ENCODE measurements around the gene STRADB. TPM values are rescaled to one million over a fixed set of nuclear protein-coding genes. Genes with fewer than 3 reads are reported as not detected.
"Not testable (repeated sequence)": the region's sequence is repeated elsewhere in the genome, so short reads cannot be mapped to it uniquely, and the experiment has no call there.

STRADB gene
- total RNA-seq, 1 donor = 43.1 TPM

DNA sequence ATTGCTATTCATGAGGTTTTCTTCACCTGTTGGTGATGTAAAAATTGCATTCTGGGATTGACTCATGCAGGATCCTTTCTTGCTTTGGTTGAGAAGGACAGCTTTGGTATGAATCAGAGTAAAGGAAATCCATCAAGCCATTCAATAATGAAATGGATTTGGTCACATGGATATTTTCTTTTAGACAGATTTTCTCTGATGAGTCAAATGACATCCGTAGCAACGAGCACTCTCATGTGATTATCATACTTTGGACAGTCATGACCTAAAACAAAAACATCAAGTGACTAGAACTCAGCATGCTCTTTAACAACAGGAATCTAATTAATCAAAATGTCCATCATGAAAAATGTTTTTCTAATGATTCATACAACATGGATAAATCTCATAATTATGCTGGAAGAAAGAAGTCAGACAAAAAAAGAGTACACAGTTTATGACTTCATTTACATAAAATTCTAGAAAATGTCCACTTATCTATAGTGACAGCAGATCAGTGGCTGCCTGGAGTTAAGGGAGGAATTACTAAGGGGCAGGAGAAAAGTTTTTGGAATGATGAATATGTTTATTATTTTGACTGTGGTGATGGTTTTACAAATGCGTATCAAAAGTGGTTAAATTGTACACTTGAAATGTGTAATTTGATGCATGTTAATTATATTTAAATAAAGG, 31.0 kb upstream of the STRADB start:
- H3K4me1 ChIP-seq (ENCODE audit: insufficient read depth, low read length) = peaks cover 22% of the 10 kb centered on the region
- H4K20me1 ChIP-seq (ENCODE audit: insufficient read depth, low read length) = peaks cover 5% of the 10 kb centered on the region
- H3K9me3 ChIP-seq (ENCODE audit: low read depth, low read length) = no peaks in the 10 kb centered on the region
- H2AFZ ChIP-seq (ENCODE audit: low read length) = no peak overlapping the region
- TF ChIP-seq, protein P1, sequence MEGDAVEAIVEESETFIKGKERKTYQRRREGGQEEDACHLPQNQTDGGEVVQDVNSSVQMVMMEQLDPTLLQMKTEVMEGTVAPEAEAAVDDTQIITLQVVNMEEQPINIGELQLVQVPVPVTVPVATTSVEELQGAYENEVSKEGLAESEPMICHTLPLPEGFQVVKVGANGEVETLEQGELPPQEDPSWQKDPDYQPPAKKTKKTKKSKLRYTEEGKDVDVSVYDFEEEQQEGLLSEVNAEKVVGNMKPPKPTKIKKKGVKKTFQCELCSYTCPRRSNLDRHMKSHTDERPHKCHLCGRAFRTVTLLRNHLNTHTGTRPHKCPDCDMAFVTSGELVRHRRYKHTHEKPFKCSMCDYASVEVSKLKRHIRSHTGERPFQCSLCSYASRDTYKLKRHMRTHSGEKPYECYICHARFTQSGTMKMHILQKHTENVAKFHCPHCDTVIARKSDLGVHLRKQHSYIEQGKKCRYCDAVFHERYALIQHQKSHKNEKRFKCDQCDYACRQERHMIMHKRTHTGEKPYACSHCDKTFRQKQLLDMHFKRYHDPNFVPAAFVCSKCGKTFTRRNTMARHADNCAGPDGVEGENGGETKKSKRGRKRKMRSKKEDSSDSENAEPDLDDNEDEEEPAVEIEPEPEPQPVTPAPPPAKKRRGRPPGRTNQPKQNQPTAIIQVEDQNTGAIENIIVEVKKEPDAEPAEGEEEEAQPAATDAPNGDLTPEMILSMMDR (IDR thresholded peaks at IDR 0.05; ENCODE audit: extremely low read depth, low read depth, low read length) = no peak
- H3K4me3 ChIP-seq (ENCODE audit: insufficient read depth, low read length) = no peak overlapping the region
- H3K27me3 ChIP-seq (ENCODE audit: insufficient read depth, low read length) = no peaks in the 10 kb centered on the region
- DNase-seq (ENCODE audit: insufficient read length, low spot score, missing footprints) = peak; percentile 68
- peak overlapping the region; percentile 44 for H3K27ac ChIP-seq (ENCODE audit: low read depth, low read length)
- no peak overlapping the region for H3K4me2 ChIP-seq (ENCODE audit: insufficient read depth, low read length)
- H3K36me3 ChIP-seq (ENCODE audit: insufficient read depth, low read length) = no peaks in the 10 kb centered on the region
- H3K79me2 ChIP-seq (ENCODE audit: insufficient read depth, low read length) = peaks cover 62% of the 10 kb centered on the region

DNA sequence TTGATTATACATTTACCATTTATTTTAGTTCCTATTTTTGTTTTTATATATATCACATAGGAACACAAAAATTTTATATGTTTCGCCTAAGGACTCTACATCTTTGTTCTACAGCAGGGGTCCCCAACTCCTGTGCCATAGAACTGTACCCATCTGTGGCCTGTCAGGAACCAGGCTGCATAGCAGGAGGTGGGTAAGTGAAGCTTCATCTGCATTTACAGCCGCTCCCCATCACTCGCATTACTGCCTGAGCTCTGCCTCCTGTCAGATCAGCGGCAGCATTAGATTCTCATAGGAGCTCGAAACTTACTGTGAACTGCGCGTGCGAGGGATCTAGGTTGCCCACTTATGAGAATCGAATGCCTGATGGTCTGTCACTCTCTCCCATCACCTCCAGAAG, 25.6 kb upstream of the STRADB start:
- no peaks in the 10 kb centered on the region for H3K4me1 ChIP-seq (ENCODE audit: insufficient read depth, low read length)
- peaks cover 10% of the 10 kb centered on the region for H4K20me1 ChIP-seq (ENCODE audit: insufficient read depth, low read length)
- H3K27me3 ChIP-seq (ENCODE audit: insufficient read depth, low read length) = no peaks in the 10 kb centered on the region
- H3K27ac ChIP-seq (ENCODE audit: low read depth, low read length) = no peak overlapping the region
- DNase-seq (ENCODE audit: insufficient read length, low spot score, missing footprints) = no peak
- no peak overlapping the region for H3K4me3 ChIP-seq (ENCODE audit: insufficient read depth, low read length)
- H2AFZ ChIP-seq (ENCODE audit: low read length) = no peak overlapping the region
- H3K79me2 ChIP-seq (ENCODE audit: insufficient read depth, low read length) = peaks cover 66% of the 10 kb centered on the region
- TF ChIP-seq, protein P1 (IDR thresholded peaks at IDR 0.05; ENCODE audit: extremely low read depth, low read depth, low read length) = no peak
- no peak overlapping the region for H3K4me2 ChIP-seq (ENCODE audit: insufficient read depth, low read length)
- H3K9me3 ChIP-seq (ENCODE audit: low read depth, low read length) = no peaks in the 10 kb centered on the region
- H3K36me3 ChIP-seq (ENCODE audit: insufficient read depth, low read length) = no peaks in the 10 kb centered on the region

DNA sequence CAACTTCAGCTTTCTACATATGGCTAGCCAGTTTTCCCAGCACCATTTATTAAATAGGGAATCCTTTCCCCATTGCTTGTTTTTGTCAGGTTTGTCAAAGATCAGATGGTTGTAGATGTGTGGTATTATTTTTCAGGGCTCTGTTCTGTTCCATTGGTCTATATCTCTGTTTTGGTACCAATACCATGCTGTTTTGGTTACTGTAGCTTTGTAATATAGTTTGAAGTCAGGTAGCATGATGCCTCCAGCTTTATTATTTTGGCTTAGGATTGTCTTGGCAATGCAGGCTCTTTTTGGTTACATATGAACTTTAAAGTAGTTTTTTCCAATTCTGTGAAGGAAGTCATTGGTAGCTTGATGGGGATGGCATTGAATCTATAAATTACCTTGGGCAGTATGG, 23.2 kb upstream of the STRADB start:
- Histone ChIP-seq H3K4me1 (ENCODE audit: insufficient read depth, low read length) (peaks cover 18% of the 10 kb centered on the region), H3K79me2 (ENCODE audit: insufficient read depth, low read length) (peaks cover 57% of the 10 kb centered on the region)
- not testable (repeated sequence) for H3K4me3 ChIP-seq (ENCODE audit: insufficient read depth, low read length); H3K36me3 ChIP-seq (ENCODE audit: insufficient read depth, low read length); H3K4me2 ChIP-seq (ENCODE audit: insufficient read depth, low read length); H3K27ac ChIP-seq (ENCODE audit: low read depth, low read length); H2AFZ ChIP-seq (ENCODE audit: low read length); H4K20me1 ChIP-seq (ENCODE audit: insufficient read depth, low read length); H3K27me3 ChIP-seq (ENCODE audit: insufficient read depth, low read length); DNase-seq (ENCODE audit: insufficient read length, low spot score, missing footprints); H3K9me3 ChIP-seq (ENCODE audit: low read depth, low read length)

DNA sequence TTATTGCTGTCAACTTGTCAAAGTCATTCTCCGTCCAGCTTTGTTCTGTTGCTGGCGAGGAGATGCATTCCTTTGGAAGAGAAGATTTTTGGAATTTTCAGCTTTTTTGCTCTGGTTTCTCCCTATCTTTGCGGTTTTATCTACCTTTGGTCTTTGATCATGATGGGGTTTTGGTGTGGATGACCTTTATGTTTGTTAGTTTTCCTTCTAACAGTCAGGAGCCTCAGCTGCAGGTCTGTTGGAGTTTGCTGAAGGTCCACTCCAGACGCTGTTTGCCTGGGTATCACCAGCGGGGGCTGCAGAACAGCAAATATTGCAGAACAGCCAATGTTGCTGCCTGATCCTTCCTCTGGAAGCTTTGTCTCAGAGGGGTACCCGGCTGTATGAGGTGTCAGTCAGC, 21.7 kb upstream of the STRADB start:
- H3K36me3 ChIP-seq (ENCODE audit: insufficient read depth, low read length); H3K9me3 ChIP-seq (ENCODE audit: low read depth, low read length); H3K27ac ChIP-seq (ENCODE audit: low read depth, low read length); H3K27me3 ChIP-seq (ENCODE audit: insufficient read depth, low read length); H2AFZ ChIP-seq (ENCODE audit: low read length); DNase-seq (ENCODE audit: insufficient read length, low spot score, missing footprints); H4K20me1 ChIP-seq (ENCODE audit: insufficient read depth, low read length); H3K4me3 ChIP-seq (ENCODE audit: insufficient read depth, low read length); H3K4me2 ChIP-seq (ENCODE audit: insufficient read depth, low read length): not testable (repeated sequence)
- peaks cover 61% of the 10 kb centered on the region for H3K79me2 ChIP-seq (ENCODE audit: insufficient read depth, low read length)
- peaks cover 22% of the 10 kb centered on the region for H3K4me1 ChIP-seq (ENCODE audit: insufficient read depth, low read length)

DNA sequence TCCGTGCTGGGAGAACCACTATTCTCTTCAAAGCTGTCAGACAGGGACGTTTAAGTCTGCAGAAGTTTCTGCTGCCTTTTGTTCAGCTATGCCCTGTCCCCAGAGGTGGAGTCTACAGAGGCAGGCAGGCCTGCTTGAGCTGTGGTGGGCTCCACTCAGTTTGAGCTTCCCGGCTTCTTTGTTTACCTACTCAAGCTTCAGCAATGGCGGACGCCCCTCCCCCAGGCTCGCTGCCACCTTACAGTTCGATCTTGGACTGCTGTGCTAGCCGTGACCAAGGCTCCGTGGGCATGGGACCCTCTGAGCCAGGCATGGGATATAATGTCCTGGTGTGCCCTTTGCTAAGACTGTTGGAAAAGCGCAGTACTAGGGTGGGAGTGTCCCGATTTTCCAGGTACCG, 21.2 kb upstream of the STRADB start:
- DNase-seq (ENCODE audit: insufficient read length, low spot score, missing footprints); H3K36me3 ChIP-seq (ENCODE audit: insufficient read depth, low read length); H2AFZ ChIP-seq (ENCODE audit: low read length); H3K4me3 ChIP-seq (ENCODE audit: insufficient read depth, low read length); H3K27ac ChIP-seq (ENCODE audit: low read depth, low read length); H4K20me1 ChIP-seq (ENCODE audit: insufficient read depth, low read length); H3K27me3 ChIP-seq (ENCODE audit: insufficient read depth, low read length); H3K9me3 ChIP-seq (ENCODE audit: low read depth, low read length); H3K4me2 ChIP-seq (ENCODE audit: insufficient read depth, low read length): not testable (repeated sequence)
- peaks cover 22% of the 10 kb centered on the region for H3K4me1 ChIP-seq (ENCODE audit: insufficient read depth, low read length)
- peaks cover 63% of the 10 kb centered on the region for H3K79me2 ChIP-seq (ENCODE audit: insufficient read depth, low read length)

All from osteoblast (primary cell).